ENCODE results near the gene LIPC. TPM values are rescaled to one million over a fixed set of nuclear protein-coding genes. Genes with fewer than 3 reads are reported as not detected.

LIPC gene
- total RNA-seq, 4 donors from 2014 or later, result 0.81 to 4.6 (median 1.8) TPM

GRCh38 chr15:58555162-58556027 is 123.6 kb downstream of the LIPC start:
- peaks cover 0 to 5% of the 10 kb centered on the region in 2 donors for H3K4me1 ChIP-seq
- H3K9me3 ChIP-seq, result no peaks in the 10 kb centered on the region
- TF ChIP-seq CTCF (IDR thresholded peaks at IDR 0.05) (no peak), POLR2A (IDR thresholded peaks at IDR 0.05) (no peak)
- no peaks in the 10 kb centered on the region for H3K36me3 ChIP-seq
- 76% methylated on average over 13 to 15 of the region's 15 CpGs for WGBS, 2 donors
- H3K4me3 ChIP-seq (replicated peaks in 1 of 3), result no peak overlapping the region
- DNase-seq, result no peak
- no peak overlapping the region for H3K27ac ChIP-seq
- H3K27me3 ChIP-seq, result no peaks in the 10 kb centered on the region
- intact Hi-C loops (cut with DNase I), result no loop called here

GRCh38 chr15:58556028-58556361 is 124.2 kb downstream of the LIPC start:
- TF ChIP-seq CTCF (IDR thresholded peaks at IDR 0.05), result no peak
- TF ChIP-seq POLR2A (IDR thresholded peaks at IDR 0.05), result no peak
- WGBS, 2 donors, result 88 to 91% methylated on average over 2 of the region's 2 CpGs
- Histone ChIP-seq H3K36me3 (no peaks in the 10 kb centered on the region), H3K9me3 (no peaks in the 10 kb centered on the region), H3K27me3 (no peaks in the 10 kb centered on the region), H3K27ac (no peak overlapping the region), H3K4me3 (replicated peaks in 1 of 3) (no peak overlapping the region), H3K4me1 (peaks cover 0 to 5% of the 10 kb centered on the region in 2 donors)
- no peak for DNase-seq
- intact Hi-C loops (cut with DNase I), result no loop called here

- H3K27ac ChIP-seq, result no peak overlapping the region
- peaks cover 0 to 5% of the 10 kb centered on the region in 2 donors for H3K4me1 ChIP-seq
- H3K9me3 ChIP-seq, result no peaks in the 10 kb centered on the region
- no peak overlapping the region for H3K4me3 ChIP-seq (replicated peaks in 1 of 3)
- WGBS, 2 donors, result 80 to 81% methylated on average over 3 of the region's 3 CpGs
- TF ChIP-seq CTCF (IDR thresholded peaks at IDR 0.05), result no peak
- no peak for TF ChIP-seq POLR2A (IDR thresholded peaks at IDR 0.05)
- intact Hi-C loops (cut with DNase I), result no loop called here
- no peaks in the 10 kb centered on the region for H3K36me3 ChIP-seq
- no peak for DNase-seq
- H3K27me3 ChIP-seq, result no peaks in the 10 kb centered on the region
Observed at GRCh38 chr15:58556541-58556940, 124.8 kb downstream of the LIPC start.

- intact Hi-C loops (cut with DNase I), result no loop called here
- no peak overlapping the region for H3K4me3 ChIP-seq (replicated peaks in 1 of 3)
Observed at GRCh38 chr15:58558777-58559176, 127.0 kb downstream of the LIPC start.

More at GRCh38 chr15:58558777-58559176, 127.0 kb downstream of the LIPC start:
- Histone ChIP-seq H3K27ac (no peak overlapping the region), H3K36me3 (no peaks in the 10 kb centered on the region), H3K9me3 (no peaks in the 10 kb centered on the region), H3K27me3 (no peaks in the 10 kb centered on the region), H3K4me1 (no peaks in the 10 kb centered on the region)
- WGBS, 2 donors, result 81 to 100% methylated on average over 1 of the region's 1 CpG
- no peak for DNase-seq
- TF ChIP-seq CTCF (IDR thresholded peaks at IDR 0.05) (no peak), POLR2A (IDR thresholded peaks at IDR 0.05) (no peak)

Measured in thyroid gland (tissue), 4 donors.